Stimulated activated naive CD8-positive, alpha-beta T cell treated with anti-CD3 and anti-CD28 coated beads, Interleukin-15, amount 100 ng/mL, for 72 hours (primary cell): ENCODE data around the gene EGFR.

Experiments
- ATAC-seq: fragments of 150-1000 bp; cut with Tn5 transposase; 2 replicates; pipeline ENCODE4 v1.10.0; 2021; ENCODE audit warnings: mild to moderate bottlenecking, moderate library complexity
- DNase-seq, 2 donors: peaks; one replicate each; pipeline ENCODE4 v3.0.0; 2021 to 2022
- H3K27ac Mint-ChIP-seq, 2 donors: one replicate each; pipeline ENCODE4 v1.8.0; 2022; ENCODE audit warnings: mild to moderate bottlenecking in 2 of 2, mixed read lengths in 2 of 2, moderate library complexity in 2 of 2
- H3K27me3 Mint-ChIP-seq: one replicate; pipeline ENCODE4 v1.8.0; 2022; ENCODE audit warnings: mixed read lengths
- H3K4me1 Mint-ChIP-seq: one replicate; pipeline ENCODE4 v1.8.0; 2022; ENCODE audit warnings: mild to moderate bottlenecking, mixed read lengths
- H3K4me3 Mint-ChIP-seq, 2 donors: one replicate each; pipeline ENCODE4 v1.8.0; 2022; ENCODE audit warnings: mild to moderate bottlenecking in 2 of 2, mixed read lengths in 2 of 2, moderate library complexity in 1 of 2
- H3K9me3 Mint-ChIP-seq, 2 donors: one replicate each; pipeline ENCODE4 v1.8.0; 2022; ENCODE audit warnings: mixed read lengths in 2 of 2

The EGFR gene

GRCh38 chr7:54995166-54995565, 23.7 kb upstream of the EGFR start:
- Mint-ChIP-seq H3K27ac (no peak overlapping the region), H3K9me3 (peaks cover 0 to 9% of the 10 kb centered on the region in 2 donors), H3K4me3 (no peak overlapping the region), H3K4me1 (peaks cover 21% of the 10 kb centered on the region), H3K27me3 (peaks cover 15% of the 10 kb centered on the region)
- ATAC-seq (no peak), DNase-seq (no peak)

GRCh38 chr7:54995610-54996363, 23.0 kb upstream of the EGFR start:
- peak overlapping the region in 1 of 2 donors; percentile 55 for H3K27ac Mint-ChIP-seq
- no peak overlapping the region for H3K4me3 Mint-ChIP-seq
- H3K4me1 Mint-ChIP-seq: peaks cover 21% of the 10 kb centered on the region
- ATAC-seq (peak; percentile 86), DNase-seq (peak in 1 of 2 donors; percentile 24)
- H3K9me3 Mint-ChIP-seq: peaks cover 0 to 3% of the 10 kb centered on the region in 2 donors
- H3K27me3 Mint-ChIP-seq: peaks cover 8% of the 10 kb centered on the region

GRCh38 chr7:54996391-54996790, 22.4 kb upstream of the EGFR start:
- no peak for DNase-seq
- H3K4me1 Mint-ChIP-seq: peaks cover 21% of the 10 kb centered on the region
- H3K27ac Mint-ChIP-seq: no peak overlapping the region
- peak overlapping the region in 1 of 2 donors; percentile 18 for H3K4me3 Mint-ChIP-seq
- ATAC-seq: no peak
- H3K9me3 Mint-ChIP-seq: no peaks in the 10 kb centered on the region
- peaks cover 3% of the 10 kb centered on the region for H3K27me3 Mint-ChIP-seq

- DNase-seq: no peak
- peaks cover 30% of the 10 kb centered on the region for H3K27me3 Mint-ChIP-seq
- no peak overlapping the region for H3K27ac Mint-ChIP-seq
- H3K4me3 Mint-ChIP-seq: no peak overlapping the region
- no peaks in the 10 kb centered on the region for H3K9me3 Mint-ChIP-seq
- no peaks in the 10 kb centered on the region for H3K4me1 Mint-ChIP-seq
- ATAC-seq: no peak
Measured at GRCh38 chr7:55004579-55004978, 14.2 kb upstream of the EGFR start.

- DNase-seq: no peak
- no peak overlapping the region for H3K27ac Mint-ChIP-seq
- no peaks in the 10 kb centered on the region for H3K9me3 Mint-ChIP-seq
- H3K4me3 Mint-ChIP-seq: no peak overlapping the region
- H3K4me1 Mint-ChIP-seq: no peaks in the 10 kb centered on the region
- ATAC-seq: no peak
- peaks cover 31% of the 10 kb centered on the region for H3K27me3 Mint-ChIP-seq
Measured at GRCh38 chr7:55005241-55005851, 13.5 kb upstream of the EGFR start.

GRCh38 chr7:55006499-55006898, 12.3 kb upstream of the EGFR start:
- no peak overlapping the region for H3K4me3 Mint-ChIP-seq
- no peak for ATAC-seq

GRCh38 chr7:55013851-55014250, 5.0 kb upstream of the EGFR start:
- no peak for ATAC-seq
- H3K27ac Mint-ChIP-seq: no peak overlapping the region

More at GRCh38 chr7:55006499-55006898, 12.3 kb upstream of the EGFR start:
- no peaks in the 10 kb centered on the region for H3K4me1 Mint-ChIP-seq
- H3K9me3 Mint-ChIP-seq: no peaks in the 10 kb centered on the region
- no peak overlapping the region for H3K27ac Mint-ChIP-seq
- H3K27me3 Mint-ChIP-seq: peaks cover 29% of the 10 kb centered on the region
- DNase-seq: no peak

GRCh38 chr7:55016061-55016745, 2.6 kb upstream of the EGFR start:
- no peaks in the 10 kb centered on the region for H3K4me1 Mint-ChIP-seq
- H3K9me3 Mint-ChIP-seq: no peaks in the 10 kb centered on the region
- H3K27ac Mint-ChIP-seq: no peak overlapping the region
- H3K4me3 Mint-ChIP-seq: no peak overlapping the region
- DNase-seq (no peak), ATAC-seq (no peak)
- H3K27me3 Mint-ChIP-seq: peaks cover 73% of the 10 kb centered on the region

More at GRCh38 chr7:55013851-55014250, 5.0 kb upstream of the EGFR start:
- Mint-ChIP-seq H3K4me3 (no peak overlapping the region), H3K27me3 (peaks cover 59% of the 10 kb centered on the region), H3K4me1 (no peaks in the 10 kb centered on the region), H3K9me3 (no peaks in the 10 kb centered on the region)
- DNase-seq: no peak

GRCh38 chr7:55016746-55017090, 2.1 kb upstream of the EGFR start:
- H3K27me3 Mint-ChIP-seq: peaks cover 79% of the 10 kb centered on the region
- H3K4me1 Mint-ChIP-seq: no peaks in the 10 kb centered on the region
- H3K4me3 Mint-ChIP-seq: no peak overlapping the region
- H3K9me3 Mint-ChIP-seq: no peaks in the 10 kb centered on the region
- no peak overlapping the region for H3K27ac Mint-ChIP-seq
- DNase-seq (no peak), ATAC-seq (no peak)

GRCh38 chr7:55017841-55018240, 976 bp upstream of the EGFR start:
- H3K27me3 Mint-ChIP-seq: peaks cover 84% of the 10 kb centered on the region

GRCh38 chr7:55019191-55019690, 424 bp downstream of the EGFR start:
- Mint-ChIP-seq H3K4me1 (no peaks in the 10 kb centered on the region), H3K9me3 (no peaks in the 10 kb centered on the region), H3K27me3 (peaks cover 83% of the 10 kb centered on the region), H3K4me3 (peak overlapping the region; percentile 22 to 49), H3K27ac (no peak overlapping the region)
- ATAC-seq (no peak), DNase-seq (no peak)

More at GRCh38 chr7:55017841-55018240, 976 bp upstream of the EGFR start:
- no peaks in the 10 kb centered on the region for H3K9me3 Mint-ChIP-seq
- no peaks in the 10 kb centered on the region for H3K4me1 Mint-ChIP-seq
- no peak overlapping the region for H3K4me3 Mint-ChIP-seq
- ATAC-seq (no peak), DNase-seq (no peak)
- no peak overlapping the region for H3K27ac Mint-ChIP-seq

GRCh38 chr7:55019691-55020465, 1.1 kb downstream of the EGFR start:
- Mint-ChIP-seq H3K9me3 (no peaks in the 10 kb centered on the region), H3K27me3 (peaks cover 83% of the 10 kb centered on the region), H3K27ac (no peak overlapping the region), H3K4me3 (peak overlapping the region in 1 of 2 donors; percentile 26), H3K4me1 (no peaks in the 10 kb centered on the region)
- DNase-seq: no peak
- ATAC-seq: no peak

GRCh38 chr7:55020466-55020871, 1.7 kb downstream of the EGFR start:
- peaks cover 83% of the 10 kb centered on the region for H3K27me3 Mint-ChIP-seq
- H3K9me3 Mint-ChIP-seq: no peaks in the 10 kb centered on the region
- H3K27ac Mint-ChIP-seq: no peak overlapping the region
- H3K4me3 Mint-ChIP-seq: peak overlapping the region in 1 of 2 donors; percentile 26
- no peak for DNase-seq
- no peak for ATAC-seq
- no peaks in the 10 kb centered on the region for H3K4me1 Mint-ChIP-seq

GRCh38 chr7:55021053-55021452, 2.2 kb downstream of the EGFR start:
- DNase-seq (no peak), ATAC-seq (no peak)
- no peak overlapping the region for H3K27ac Mint-ChIP-seq
- H3K27me3 Mint-ChIP-seq: peaks cover 78% of the 10 kb centered on the region
- no peaks in the 10 kb centered on the region for H3K9me3 Mint-ChIP-seq
- no peaks in the 10 kb centered on the region for H3K4me1 Mint-ChIP-seq
- H3K4me3 Mint-ChIP-seq: no peak overlapping the region
